HL-60/S4 treated with phorbol 12-myristate 13-acetate at 8.2 ng/mL for 4 days and 3 days (cell line): ENCODE data around the gene DPYSL4.

Source experiments
- in situ Hi-C: fragments of 300-500 bp; cut with MboI; formaldehyde crosslinking; loops from 2 replicates; pipeline ENCODE4 v1.15.0; 2022; ENCODE audit warnings: low sequenced_read_pairs

DPYSL4 gene

DNA sequence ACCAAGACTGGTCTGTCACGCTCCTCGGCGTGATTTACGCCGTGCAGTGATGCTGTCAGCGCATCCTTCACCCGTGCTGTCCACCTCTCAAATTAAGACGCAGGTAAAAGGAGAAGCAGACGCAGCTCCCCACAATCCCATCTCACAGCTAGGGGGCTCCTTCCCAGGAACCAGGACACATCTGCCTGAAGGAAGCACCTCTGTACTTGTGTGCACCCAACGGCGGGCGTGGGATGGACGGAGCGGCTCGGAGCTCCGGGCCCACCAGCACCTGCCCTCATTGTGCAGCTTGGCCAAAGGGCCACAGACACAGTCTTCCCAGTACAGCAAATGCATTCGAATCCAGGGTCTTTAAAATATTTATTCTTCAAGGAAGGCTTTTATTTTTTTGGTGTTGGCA, 65.7 kb downstream of the DPYSL4 start:
- in situ Hi-C loops = no loop called here

DNA sequence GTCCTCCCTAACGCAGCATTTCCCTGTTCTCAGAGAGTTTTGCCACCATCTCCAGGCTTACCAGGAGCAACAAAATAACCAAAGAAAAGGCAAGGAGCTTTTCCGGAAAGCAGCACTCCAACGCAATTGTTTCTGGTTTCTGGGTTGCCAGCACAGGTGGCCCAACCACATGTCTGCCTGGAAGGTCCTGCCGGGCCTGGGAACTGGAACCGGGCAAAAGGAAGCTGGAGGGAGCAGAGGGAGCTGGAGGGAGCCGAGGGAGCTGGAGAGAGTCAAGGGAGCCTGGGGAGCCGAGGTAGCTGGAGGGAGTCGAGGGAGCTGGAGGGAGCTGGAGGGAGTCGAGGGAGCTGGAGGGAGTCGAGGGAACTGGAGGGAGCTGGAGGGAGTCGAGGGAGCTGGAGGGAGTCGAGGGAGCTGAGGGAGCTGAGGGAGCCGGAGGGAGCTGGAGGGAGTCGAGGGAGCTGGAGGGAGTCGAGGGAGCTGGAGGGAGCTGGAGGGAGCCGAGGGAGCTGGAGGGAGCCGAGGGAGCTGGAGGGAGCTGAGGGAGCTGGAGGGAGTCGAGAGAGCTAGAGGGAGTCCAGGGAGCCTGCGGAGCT, 66.4 kb downstream of the DPYSL4 start:
- in situ Hi-C loops = no loop called here

DNA sequence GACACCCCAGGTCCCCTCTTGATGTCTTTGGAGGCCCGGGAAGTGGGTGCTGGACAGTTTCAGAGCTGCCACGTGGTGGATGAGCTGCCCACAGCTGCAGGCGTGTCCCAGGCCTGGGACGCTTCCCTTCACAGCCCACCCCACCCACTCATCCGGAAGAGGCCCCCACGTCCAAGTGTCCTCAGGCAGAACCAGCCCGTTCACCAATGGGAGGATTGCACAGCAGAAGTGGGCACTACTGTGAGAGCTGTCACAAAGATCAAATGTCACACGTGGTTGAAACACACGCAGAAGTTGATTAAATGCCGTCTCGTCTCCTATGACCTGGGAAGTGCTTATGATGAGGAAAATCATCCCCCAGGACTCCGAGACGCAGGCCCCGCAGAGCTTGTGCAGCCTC, 68.1 kb downstream of the DPYSL4 start:
- in situ Hi-C loops = no loop called here
